ENCODE results near the gene EDN3. TPM values are rescaled to one million over a fixed set of nuclear protein-coding genes. Genes with fewer than 3 reads are reported as not detected.

Gene EDN3
- total and polyA plus RNA-seq, 2 of the 8 experiments (the other 6 are each of a cell fraction or from before 2014, with no cell fraction given), result 0.17 to 0.38 TPM

- POLR2A ChIA-PET (ENCODE audit: partially characterized antibody), result no interaction called here
Observed at GRCh38 chr20:59354460-59354859, 54.0 kb downstream of the EDN3 start.

More at GRCh38 chr20:59354460-59354859, 54.0 kb downstream of the EDN3 start:
- no peaks in the 10 kb centered on the region for H3K4me1 ChIP-seq (replicated peaks in 1 of 4; ENCODE audit: control insufficient read depth in 3 of 4, insufficient read depth in 4 of 4, low read length in 3 of 4)
- H3K79me2 ChIP-seq (ENCODE audit: control insufficient read depth in 1 of 2, insufficient read depth in 2 of 2, low read length in 2 of 2), result no peaks in the 10 kb centered on the region
- no peak overlapping the region for H3K14ac ChIP-seq (ENCODE audit: insufficient read length)
- no peak overlapping the region for H4K5ac ChIP-seq (ENCODE audit: insufficient read length, low read depth, low read length)
- no peak overlapping the region for H3K18ac ChIP-seq (ENCODE audit: extremely low read depth, low read length)
- no peak overlapping the region; the same call in 1 of the 2 replicates for H2BK20ac ChIP-seq (ENCODE audit: low read length)
- no peak overlapping the region for H2BK15ac ChIP-seq (ENCODE audit: low read length)
- H2BK12ac ChIP-seq (ENCODE audit: low read depth, low read length), result no peak overlapping the region
- H3K27me3 ChIP-seq (replicated peaks in 1 of 4; ENCODE audit: control insufficient read depth in 3 of 4, extremely low read depth in 1 of 4, insufficient read depth in 3 of 4, low read length in 3 of 4), result 0 out of 7 replicates have a peak, but pooled peaks cover 0 to 2% (median 0%) of the 10 kb centered on the region in 4 experiments
- no peak overlapping the region for H4K91ac ChIP-seq (replicated peaks; ENCODE audit: insufficient read length, low read length)
- no peaks in the 10 kb centered on the region for H3K79me1 ChIP-seq (ENCODE audit: low read depth, low read length)
- no peak overlapping the region for H2AK5ac ChIP-seq (ENCODE audit: low read depth, low read length)
- no peak overlapping the region for H2AFZ ChIP-seq (ENCODE audit: low read length)
- H3K9me3 ChIP-seq (ENCODE audit: insufficient read depth in 2 of 2, low read depth in 1 of 2, low read length in 1 of 2), result no peaks in the 10 kb centered on the region
- H4K8ac ChIP-seq (ENCODE audit: extremely low read depth, insufficient read depth, low read length), result no peak overlapping the region
- 85% methylated on average over 6 of the region's 6 CpGs; no CpG with 5 or more reads in 1 of the 2 experiments for WGBS, 2 experiments (ENCODE audit: extremely low coverage in 1 of 2, insufficient coverage in 1 of 2, insufficient read length in 1 of 2, insufficient replicate concordance in 2 of 2, low coverage in 1 of 2, low lambda C conversion rate in 2 of 2, missing lambda C conversion rate in 1 of 2)
- TF ChIP-seq SRF (IDR thresholded peaks at IDR 0.05; ENCODE audit: low read depth, low read length), result no peak
- TF ChIP-seq EZH2 (IDR thresholded peaks at IDR 0.05; ENCODE audit: low read depth, low read length, severe bottlenecking), result no peak
- no peak for TF ChIP-seq NANOG (IDR thresholded peaks at IDR 0.05; ENCODE audit: insufficient read depth, low read depth, low read length, poor library complexity, severe bottlenecking)
- TF ChIP-seq FOSL1 (IDR thresholded peaks at IDR 0.05; ENCODE audit: insufficient read depth, low read depth, low read length), result no peak
- TF ChIP-seq TCF12 (IDR thresholded peaks at IDR 0.05; ENCODE audit: low read depth, low read length), result no peak
- no peak for TF ChIP-seq POU5F1 (IDR thresholded peaks at IDR 0.05; ENCODE audit: low read depth, low read length)
- TF ChIP-seq SP2 (IDR thresholded peaks at IDR 0.05; ENCODE audit: low read length), result no peak
- TF ChIP-seq SIN3A (conservative IDR thresholded peaks at IDR 0.05 in 1 of 2, IDR thresholded peaks at IDR 0.05 in 1 of 2; ENCODE audit: low read depth in 1 of 2, low read length in 2 of 2), result no peak
- no peaks in the 10 kb centered on the region; the same call in 1 of the 2 replicates for H3K23me2 ChIP-seq (ENCODE audit: low read depth, low read length)
- no peak overlapping the region for H2BK5ac ChIP-seq (ENCODE audit: low read depth, low read length)
- H3K9ac ChIP-seq (replicated peaks in 1 of 4; ENCODE audit: extremely low read depth in 1 of 4, low read depth in 3 of 4, low read length in 3 of 4), result no peak overlapping the region
- no peak overlapping the region for H3K23ac ChIP-seq (ENCODE audit: insufficient read length)
- no peak overlapping the region for H3K27ac ChIP-seq (ENCODE audit: low read depth, low read length)
- CTCF ChIA-PET (ENCODE audit: partially characterized antibody), result no interaction called here
- no peaks in the 10 kb centered on the region for H4K20me1 ChIP-seq (replicated peaks in 1 of 2; ENCODE audit: control insufficient read depth in 1 of 2, insufficient read depth in 2 of 2, low read length in 2 of 2)
- H3K56ac ChIP-seq (replicated peaks; ENCODE audit: insufficient read length, low read depth, low read length), result no peak overlapping the region
- FAIRE-seq, result no peak
- no peaks in the 10 kb centered on the region for H3K36me3 ChIP-seq (ENCODE audit: control insufficient read depth in 2 of 4, insufficient read depth in 4 of 4, low read length in 3 of 4)
- DNase-seq (ENCODE audit: low read depth in 1 of 2, low spot score in 2 of 2), result no peak
- no peak overlapping the region for H3K4ac ChIP-seq (replicated peaks; ENCODE audit: insufficient read length, low read depth, low read length)
- H3K4me3 ChIP-seq (ENCODE audit: extremely low read depth in 1 of 4, insufficient read depth in 2 of 4, low read depth in 3 of 4, low read length in 4 of 4), result no peak overlapping the region
- no peak overlapping the region for H3K4me2 ChIP-seq (ENCODE audit: insufficient read depth in 1 of 2, low read depth in 2 of 2, low read length in 2 of 2)
- H2BK120ac ChIP-seq (replicated peaks; ENCODE audit: low read depth, low read length), result no peak overlapping the region
